Stomach (tissue), 9 donors: Measurements from ENCODE around the gene ZNF469. TPM values are rescaled to one million over a fixed set of nuclear protein-coding genes. Genes with fewer than 3 reads are reported as not detected.

Experiments
- DNase-seq, 2 donors: peaks; one replicate each; pipeline versions ENCODE4 v3.0.0 to v3.0.0-alpha.2; 2013 to 2019
- H3K27ac ChIP-seq, 5 donors: fragments of 200-600 bp in 4 of 5; sonication (generic) in 4 of 5; one replicate each; pipeline ENCODE4 v1.5.1; 2013 to 2019; ENCODE audit warnings: mild to moderate bottlenecking in 1 of 5, moderate library complexity in 1 of 5
- H3K27me3 ChIP-seq, 3 donors: fragments of 200-600 bp; sonication (generic); one replicate each; pipeline ENCODE4 v1.5.1; 2017 to 2019; ENCODE audit warnings: mixed run types in 1 of 3
- H3K36me3 ChIP-seq, 4 donors: fragments of 200-600 bp; sonication (generic); 1 replicate in 3 of 4; 2 replicates in 1 of 4; pipeline ENCODE4 v1.5.1; 2016 to 2019
- H3K4me1 ChIP-seq, 4 donors: fragments of 200-600 bp; sonication (generic); one replicate each; pipeline ENCODE4 v1.5.1; 2016 to 2019
- H3K4me3 ChIP-seq, 4 donors: fragments of 200-600 bp; sonication (generic) in 3 of 4; one replicate each; pipeline ENCODE4 v1.5.1; 2016 to 2019; ENCODE audit warnings: mild to moderate bottlenecking in 1 of 4
- H3K9me3 ChIP-seq, 4 donors: fragments of 200-600 bp; sonication (generic); one replicate each; pipeline ENCODE4 v1.5.1; 2016 to 2019
- CTCF ChIP-seq, 7 experiments: fragments of 450-650 bp in 4 of 7; fragments of 200-600 bp in 3 of 7; sonication (generic) in 3 of 7; IDR thresholded peaks; one replicate each; pipeline ENCODE4 v1.5.1; 2016 to 2019; ENCODE audit warnings: antibody characterized with exemption in 7 of 7, control low read depth in 2 of 7, mild to moderate bottlenecking in 1 of 7
- EP300 ChIP-seq: sonication (generic); formaldehyde crosslinking; IDR thresholded peaks from one replicate; pipeline ENCODE4 v1.6.1; 2017; ENCODE audit warnings: antibody characterized with exemption
- POLR2A ChIP-seq, 4 donors: fragments of 450-650 bp; IDR thresholded peaks; one replicate each; pipeline ENCODE4 v1.6.1; 2016; ENCODE audit warnings: antibody characterized with exemption in 4 of 4, control low read depth in 2 of 4, mild to moderate bottlenecking in 1 of 4, moderate library complexity in 1 of 4
- POLR2AphosphoS5 ChIP-seq, 3 donors: sonication (generic); formaldehyde crosslinking; IDR thresholded peaks; one replicate each; pipeline ENCODE4 v1.6.1; 2016; ENCODE audit warnings: antibody characterized with exemption in 3 of 3
- WGBS, 5 donors: extraction: QIAGEN DNeasy Blood & Tissue Kit in 3 of 5; methylation state at CpG; one replicate each; pipeline versions ENCODE4 v1.1.5 to v1.1.7; 2013 to 2018; 5-methylcytosine and 5-hydroxymethylcytosine counted together
- intact Hi-C: fragments of 100-400 bp; cut with DNase I; formaldehyde crosslinking; loops from one replicate; pipeline ENCODE4 v1.15.1; 2023; ENCODE audit warnings: low total_unique reads
- polyA plus RNA-seq, 3 donors: library from polyadenylated mRNA; stranded (reverse); fragments of 200-250 nt; gene quantifications; one replicate each; pipeline ENCODE4 v1.2.3, GENCODE V29; 2013
- total RNA-seq, 5 donors: library from RNA; depleted of rRNA; stranded (reverse); fragments of >200 nt; gene quantifications; one replicate each; pipeline versions ENCODE4 v1.1.0 to v1.2.3, GENCODE V29; 2014 to 2016
- donor health status: healthy with polysubstance abuse.
- donor health status: Bipolar disorder and iron deficiency.
- donor health status: healthy.

Gene ZNF469
- total and polyA plus RNA-seq, 8 donors: under 0.01 to 6.2 (median 0.24) TPM

DNA sequence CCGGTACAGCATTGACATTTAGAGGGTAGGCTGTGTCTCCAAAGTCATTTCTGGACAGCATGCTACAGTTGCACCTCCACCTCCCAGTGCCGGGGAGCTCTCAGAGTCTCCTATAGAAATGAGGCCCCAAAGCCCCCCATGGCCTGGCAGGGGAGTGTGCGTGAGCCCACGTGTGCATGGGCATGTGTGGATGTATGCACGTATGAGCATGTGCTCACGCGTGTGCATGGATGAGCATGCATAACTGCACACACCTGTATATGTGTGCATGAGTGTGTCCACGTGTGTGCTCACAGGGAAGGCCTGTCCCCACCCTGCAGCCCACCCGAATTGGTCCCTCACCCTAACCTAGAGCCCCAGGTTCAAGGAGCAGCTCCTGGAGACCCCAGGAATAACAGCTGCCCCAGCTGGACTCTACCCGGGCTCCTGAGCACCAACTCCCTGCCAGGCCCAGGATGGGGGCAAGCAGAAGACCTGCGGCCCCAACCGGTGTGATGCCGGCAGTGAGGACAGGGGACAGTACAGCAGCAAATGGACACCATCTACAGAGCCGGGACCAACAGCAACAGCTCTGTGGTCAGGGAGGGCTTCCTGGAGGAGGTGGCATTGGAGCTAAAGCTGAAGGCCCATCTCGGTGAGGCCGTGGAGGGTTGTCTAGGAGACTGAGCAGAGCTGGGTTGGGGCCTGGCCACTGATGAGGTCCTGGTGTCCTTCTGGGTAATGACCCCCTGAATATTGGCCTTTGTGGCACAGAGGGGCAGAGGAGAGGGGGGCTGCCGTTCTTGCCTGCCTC, 35.1 kb downstream of the ZNF469 start:
- Histone ChIP-seq H3K4me1 (no peaks in the 10 kb centered on the region), H3K9me3 (no peaks in the 10 kb centered on the region), H3K4me3 (no peak overlapping the region), H3K27me3 (peaks cover 0 to 43% (median 0%) of the 10 kb centered on the region in 3 donors), H3K27ac (no peak overlapping the region), H3K36me3 (no peaks in the 10 kb centered on the region)
- no peak for DNase-seq
- WGBS, 5 donors: 81 to 93% (median 83%) methylated on average over 9 to 17 of the region's 17 CpGs
- TF ChIP-seq CTCF (IDR thresholded peaks at IDR 0.05) (no peak), POLR2A (IDR thresholded peaks at IDR 0.05) (no peak), POLR2AphosphoS5 (IDR thresholded peaks at IDR 0.05) (no peak), EP300 (no peak)
- intact Hi-C loops: no loop called here

- WGBS, 5 donors: 35 to 61% (median 43%) methylated on average over 14 to 18 of the region's 18 CpGs
- H3K9me3 ChIP-seq: no peaks in the 10 kb centered on the region
- H3K27me3 ChIP-seq: peaks cover 0 to 43% (median 0%) of the 10 kb centered on the region in 3 donors
- DNase-seq: no peak
- no peaks in the 10 kb centered on the region for H3K36me3 ChIP-seq
- TF ChIP-seq EP300 (no peak), POLR2AphosphoS5 (IDR thresholded peaks at IDR 0.05) (no peak), CTCF (IDR thresholded peaks at IDR 0.05) (no peak), POLR2A (IDR thresholded peaks at IDR 0.05) (no peak)
- no peak overlapping the region for H3K4me3 ChIP-seq
- no peaks in the 10 kb centered on the region for H3K4me1 ChIP-seq
- H3K27ac ChIP-seq: no peak overlapping the region
- intact Hi-C loops: no loop called here
Measured at GRCh38 chr16:88418869-88419268, 36.1 kb downstream of the ZNF469 start.

- 89 to 97% (median 95%) methylated on average over 6 to 10 of the region's 10 CpGs for WGBS, 5 donors
- no peaks in the 10 kb centered on the region for H3K36me3 ChIP-seq
- intact Hi-C loops: no loop called here
- H3K9me3 ChIP-seq: no peaks in the 10 kb centered on the region
- TF ChIP-seq EP300 (no peak), POLR2AphosphoS5 (IDR thresholded peaks at IDR 0.05) (no peak), CTCF (IDR thresholded peaks at IDR 0.05) (no peak), POLR2A (IDR thresholded peaks at IDR 0.05) (no peak)
- H3K4me3 ChIP-seq: no peak overlapping the region
- no peak overlapping the region for H3K27ac ChIP-seq
- peaks cover 0 to 43% (median 0%) of the 10 kb centered on the region in 3 donors for H3K27me3 ChIP-seq
- no peak for DNase-seq
- peaks cover 0 to 7% (median 6%) of the 10 kb centered on the region in 4 donors for H3K4me1 ChIP-seq
Measured at GRCh38 chr16:88419790-88420189, 37.0 kb downstream of the ZNF469 start.

GRCh38 chr16:88420496-88420895, 37.7 kb downstream of the ZNF469 start:
- no peak overlapping the region for H3K27ac ChIP-seq
- peaks cover 0 to 43% (median 0%) of the 10 kb centered on the region in 3 donors for H3K27me3 ChIP-seq
- no peaks in the 10 kb centered on the region for H3K36me3 ChIP-seq
- H3K4me3 ChIP-seq: no peak overlapping the region
- WGBS, 5 donors: 74 to 87% (median 83%) methylated on average over 10 to 12 of the region's 12 CpGs
- intact Hi-C loops: no loop called here
- DNase-seq: no peak
- H3K4me1 ChIP-seq: peaks cover 0 to 9% (median 8%) of the 10 kb centered on the region in 4 donors
- TF ChIP-seq POLR2A (IDR thresholded peaks at IDR 0.05) (no peak), CTCF (IDR thresholded peaks at IDR 0.05) (no peak)
- no peaks in the 10 kb centered on the region for H3K9me3 ChIP-seq
